Fibroblast of the aortic adventitia (primary cell): ENCODE data around the gene ENTREP1. TPM values are rescaled to one million over a fixed set of nuclear protein-coding genes. Genes with fewer than 3 reads are reported as not detected.

Experiments
- DNase-seq: peaks from one replicate; pipeline ENCODE4 v3.0.0-alpha.2; 2010; ENCODE audit warnings: low read depth
- H3K4me3 ChIP-seq: 2 replicates; pipeline ENCODE4 v1.5.1; 2011; ENCODE audit warnings: low read depth, mild to moderate bottlenecking, control low read depth, low read length, moderate library complexity
- total RNA-seq: library from RNA; depleted of rRNA; stranded (reverse); fragments of >200 nt; gene quantifications from 2 replicates; pipeline ENCODE4 v1.2.3, GENCODE V29; 2012; ENCODE audit warnings: low replicate concordance
- TF ChIP-seq, protein P1 (sequence below): IDR thresholded peaks from 2 replicates; pipeline ENCODE4 v1.5.1; 2011; ENCODE audit warnings: mild to moderate bottlenecking, low read length, control low read depth, inconsistent platforms; ENCODE audit not compliant: insufficient read depth

ENTREP1 gene
- total RNA-seq, 1 donor: 0.18 TPM

DNA sequence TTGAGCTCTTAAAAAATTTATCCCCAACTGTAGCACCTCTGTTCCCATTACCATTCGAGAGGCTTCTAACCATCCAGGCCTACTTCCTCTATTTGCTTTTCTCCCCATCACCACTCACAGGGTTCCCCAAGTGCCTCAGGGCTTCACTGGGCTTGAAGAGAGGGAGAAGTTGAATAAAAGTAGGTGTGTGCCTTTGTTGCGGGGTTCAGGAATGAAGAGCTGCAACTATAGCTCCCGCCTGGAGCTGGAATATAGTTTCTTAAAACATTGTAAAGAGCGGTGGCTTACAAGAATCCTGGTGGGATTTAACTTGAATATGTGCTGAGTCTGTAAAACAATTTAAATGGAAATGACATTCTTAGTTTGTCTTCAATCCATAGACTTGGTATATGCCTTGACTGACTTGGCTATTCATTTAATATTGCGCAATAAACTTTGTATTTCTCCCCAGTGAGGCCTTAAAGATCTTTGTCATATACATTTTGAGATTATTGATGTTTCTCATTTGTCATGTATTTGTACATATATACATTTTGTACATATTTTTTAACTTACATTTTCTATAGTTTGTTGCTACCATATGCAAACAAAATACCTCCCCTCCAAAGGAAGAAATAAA lies 7.2 kb downstream of the ENTREP1 start:
- H3K4me3 ChIP-seq: no peak overlapping the region
- no peak for DNase-seq
- TF ChIP-seq, protein P1, sequence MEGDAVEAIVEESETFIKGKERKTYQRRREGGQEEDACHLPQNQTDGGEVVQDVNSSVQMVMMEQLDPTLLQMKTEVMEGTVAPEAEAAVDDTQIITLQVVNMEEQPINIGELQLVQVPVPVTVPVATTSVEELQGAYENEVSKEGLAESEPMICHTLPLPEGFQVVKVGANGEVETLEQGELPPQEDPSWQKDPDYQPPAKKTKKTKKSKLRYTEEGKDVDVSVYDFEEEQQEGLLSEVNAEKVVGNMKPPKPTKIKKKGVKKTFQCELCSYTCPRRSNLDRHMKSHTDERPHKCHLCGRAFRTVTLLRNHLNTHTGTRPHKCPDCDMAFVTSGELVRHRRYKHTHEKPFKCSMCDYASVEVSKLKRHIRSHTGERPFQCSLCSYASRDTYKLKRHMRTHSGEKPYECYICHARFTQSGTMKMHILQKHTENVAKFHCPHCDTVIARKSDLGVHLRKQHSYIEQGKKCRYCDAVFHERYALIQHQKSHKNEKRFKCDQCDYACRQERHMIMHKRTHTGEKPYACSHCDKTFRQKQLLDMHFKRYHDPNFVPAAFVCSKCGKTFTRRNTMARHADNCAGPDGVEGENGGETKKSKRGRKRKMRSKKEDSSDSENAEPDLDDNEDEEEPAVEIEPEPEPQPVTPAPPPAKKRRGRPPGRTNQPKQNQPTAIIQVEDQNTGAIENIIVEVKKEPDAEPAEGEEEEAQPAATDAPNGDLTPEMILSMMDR: no peak

- H3K4me3 ChIP-seq: no peak overlapping the region
- DNase-seq: no peak
- TF ChIP-seq, protein P1: no peak
Measured at GRCh38 chr9:69333716-69334115, 8.7 kb downstream of the ENTREP1 start.

DNA sequence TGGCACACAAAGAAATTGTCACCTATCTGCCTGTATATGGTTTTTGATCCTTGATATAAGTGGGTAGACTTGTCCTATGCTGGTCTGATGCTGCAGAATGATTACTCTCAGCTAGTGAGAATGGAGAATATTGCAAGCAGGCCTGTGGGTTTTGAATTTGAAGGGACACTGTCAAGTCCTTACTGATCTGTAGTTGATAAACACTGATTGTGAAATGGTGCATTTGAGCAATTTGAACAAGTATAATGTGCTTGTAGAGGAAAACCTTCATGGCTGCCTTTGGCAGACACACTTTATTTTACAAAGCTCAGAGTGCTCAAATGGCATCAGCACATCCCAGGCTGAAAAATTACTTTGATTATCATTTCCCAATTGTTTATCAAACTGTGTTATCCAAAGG lies 9.3 kb downstream of the ENTREP1 start:
- H3K4me3 ChIP-seq: no peak overlapping the region
- no peak for DNase-seq
- TF ChIP-seq, protein P1: no peak

GRCh38 chr9:69339620-69340019 lies 14.6 kb downstream of the ENTREP1 start:
- no peak for DNase-seq
- TF ChIP-seq, protein P1: no peak
- H3K4me3 ChIP-seq: no peak overlapping the region

DNA sequence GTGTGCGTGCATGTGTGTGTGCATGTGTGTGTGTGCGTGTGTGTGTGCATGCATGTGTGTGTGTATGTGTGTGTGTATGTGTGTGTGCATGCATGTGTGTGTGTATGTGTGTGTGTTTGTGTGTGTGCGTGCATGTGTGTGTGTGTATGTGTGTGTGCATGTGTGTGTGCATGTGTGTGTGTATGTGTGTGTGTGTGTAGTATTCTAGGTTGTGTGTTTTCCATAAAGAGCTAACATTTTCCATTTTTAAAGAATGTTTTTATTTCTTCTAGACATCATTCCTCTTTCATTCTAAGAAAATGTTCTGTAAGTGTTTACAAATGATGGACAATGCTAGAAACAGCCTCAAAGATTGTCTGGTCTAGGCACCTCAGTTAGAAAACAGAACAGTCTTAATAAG lies 15.6 kb downstream of the ENTREP1 start:
- DNase-seq: no peak
- TF ChIP-seq, protein P1: no peak
- no peak overlapping the region for H3K4me3 ChIP-seq

DNA sequence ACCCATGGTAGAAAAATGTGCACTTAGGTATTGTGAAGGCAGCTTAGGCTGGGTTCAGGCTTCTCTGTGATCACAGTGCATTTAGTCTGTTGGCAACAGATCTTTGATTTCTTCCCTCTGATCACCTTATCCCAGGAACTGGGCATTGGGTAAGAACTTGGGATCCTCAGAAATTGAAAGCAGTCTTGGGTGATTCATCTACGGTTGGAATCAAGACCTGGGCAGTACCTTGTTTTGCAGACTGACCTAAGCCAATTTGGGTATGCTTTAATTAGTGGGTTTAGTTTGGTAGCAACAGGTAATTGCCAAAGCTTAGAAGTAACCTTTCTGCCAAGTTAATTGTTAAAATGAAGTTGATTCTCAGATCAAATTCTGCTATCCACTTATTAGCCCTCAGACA lies 17.8 kb downstream of the ENTREP1 start:
- no peak for DNase-seq
- no peak overlapping the region for H3K4me3 ChIP-seq
- TF ChIP-seq, protein P1: no peak

- no peak overlapping the region for H3K4me3 ChIP-seq
- TF ChIP-seq, protein P1: no peak
- no peak for DNase-seq
Measured at GRCh38 chr9:69344459-69344858, 19.4 kb downstream of the ENTREP1 start.
